ENCODE measurements around the gene FUNDC2.

Gene FUNDC2

GRCh38 chrX:155023907-155024833, 2.5 kb upstream of the FUNDC2 start:
- DNase-seq (ENCODE audit: low spot score), result no peak

GRCh38 chrX:155026420-155026726, 271 bp upstream of the FUNDC2 start:
- no peak for DNase-seq (ENCODE audit: low spot score)

GRCh38 chrX:155027509-155028066, 944 bp downstream of the FUNDC2 start:
- peak; percentile 59 for DNase-seq (ENCODE audit: low spot score)

- DNase-seq (ENCODE audit: low spot score), result no peak
Observed at GRCh38 chrX:155028129-155028528, 1.5 kb downstream of the FUNDC2 start.

GRCh38 chrX:155028877-155029291, 2.2 kb downstream of the FUNDC2 start:
- DNase-seq (ENCODE audit: low spot score), result peak; percentile 5

- no peak for DNase-seq (ENCODE audit: low spot score)
Observed at GRCh38 chrX:155031657-155032056, 5.0 kb downstream of the FUNDC2 start.

- no peak for DNase-seq (ENCODE audit: low spot score)
Observed at GRCh38 chrX:155035688-155036087, 9.0 kb downstream of the FUNDC2 start.

- DNase-seq (ENCODE audit: low spot score), result no peak
Observed at GRCh38 chrX:155046129-155046810, 19.6 kb downstream of the FUNDC2 start.

GRCh38 chrX:155046811-155047528, 20.3 kb downstream of the FUNDC2 start:
- no peak for DNase-seq (ENCODE audit: low spot score)

- peak; percentile 40 for DNase-seq (ENCODE audit: low spot score)
Observed at GRCh38 chrX:155048977-155049619, 22.5 kb downstream of the FUNDC2 start.

GRCh38 chrX:155052738-155053498, 26.3 kb downstream of the FUNDC2 start:
- no peak for DNase-seq (ENCODE audit: low spot score)

GRCh38 chrX:155053656-155054055, 27.0 kb downstream of the FUNDC2 start:
- DNase-seq (ENCODE audit: low spot score), result no peak

- no peak for DNase-seq (ENCODE audit: low spot score)
Observed at GRCh38 chrX:155054255-155054654, 27.6 kb downstream of the FUNDC2 start.

GRCh38 chrX:155055494-155055893, 28.9 kb downstream of the FUNDC2 start:
- no peak for DNase-seq (ENCODE audit: low spot score)

GRCh38 chrX:155056471-155056870, 29.8 kb downstream of the FUNDC2 start:
- DNase-seq (ENCODE audit: low spot score), result no peak

GRCh38 chrX:155056877-155057792, 30.5 kb downstream of the FUNDC2 start:
- peak; percentile 63 for DNase-seq (ENCODE audit: low spot score)

GRCh38 chrX:155061760-155062159, 35.1 kb downstream of the FUNDC2 start:
- no peak for DNase-seq (ENCODE audit: low spot score)

- DNase-seq (ENCODE audit: low spot score), result no peak
Observed at GRCh38 chrX:155065035-155065734, 38.5 kb downstream of the FUNDC2 start.

- peak; percentile 54 for DNase-seq (ENCODE audit: low spot score)
Observed at GRCh38 chrX:155068165-155068564, 41.5 kb downstream of the FUNDC2 start.
